ENCODE measurements around the gene STRIP2. TPM values are rescaled to one million over a fixed set of nuclear protein-coding genes. Genes with fewer than 3 reads are reported as not detected.

Gene STRIP2
- total RNA-seq, 4 donors from 2014 or later: 0.37 to 2.2 TPM; not detected in 2

GRCh38 chr7:129515381-129515780 is 81.1 kb downstream of the STRIP2 start:
- Histone ChIP-seq H3K9me3 (no peaks in the 10 kb centered on the region), H3K36me3 (no peaks in the 10 kb centered on the region), H3K4me1 (no peaks in the 10 kb centered on the region), H3K4me3 (no peak overlapping the region), H3K27ac (no peak overlapping the region), H3K27me3 (no peaks in the 10 kb centered on the region)
- intact Hi-C loops (cut with DNase I; ENCODE audit: low total_unique reads): no loop called here
- no peak for DNase-seq
- no peak for TF ChIP-seq POLR2A (IDR thresholded peaks at IDR 0.05)
- TF ChIP-seq, protein P1, sequence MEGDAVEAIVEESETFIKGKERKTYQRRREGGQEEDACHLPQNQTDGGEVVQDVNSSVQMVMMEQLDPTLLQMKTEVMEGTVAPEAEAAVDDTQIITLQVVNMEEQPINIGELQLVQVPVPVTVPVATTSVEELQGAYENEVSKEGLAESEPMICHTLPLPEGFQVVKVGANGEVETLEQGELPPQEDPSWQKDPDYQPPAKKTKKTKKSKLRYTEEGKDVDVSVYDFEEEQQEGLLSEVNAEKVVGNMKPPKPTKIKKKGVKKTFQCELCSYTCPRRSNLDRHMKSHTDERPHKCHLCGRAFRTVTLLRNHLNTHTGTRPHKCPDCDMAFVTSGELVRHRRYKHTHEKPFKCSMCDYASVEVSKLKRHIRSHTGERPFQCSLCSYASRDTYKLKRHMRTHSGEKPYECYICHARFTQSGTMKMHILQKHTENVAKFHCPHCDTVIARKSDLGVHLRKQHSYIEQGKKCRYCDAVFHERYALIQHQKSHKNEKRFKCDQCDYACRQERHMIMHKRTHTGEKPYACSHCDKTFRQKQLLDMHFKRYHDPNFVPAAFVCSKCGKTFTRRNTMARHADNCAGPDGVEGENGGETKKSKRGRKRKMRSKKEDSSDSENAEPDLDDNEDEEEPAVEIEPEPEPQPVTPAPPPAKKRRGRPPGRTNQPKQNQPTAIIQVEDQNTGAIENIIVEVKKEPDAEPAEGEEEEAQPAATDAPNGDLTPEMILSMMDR (IDR thresholded peaks at IDR 0.05): no peak

DNA sequence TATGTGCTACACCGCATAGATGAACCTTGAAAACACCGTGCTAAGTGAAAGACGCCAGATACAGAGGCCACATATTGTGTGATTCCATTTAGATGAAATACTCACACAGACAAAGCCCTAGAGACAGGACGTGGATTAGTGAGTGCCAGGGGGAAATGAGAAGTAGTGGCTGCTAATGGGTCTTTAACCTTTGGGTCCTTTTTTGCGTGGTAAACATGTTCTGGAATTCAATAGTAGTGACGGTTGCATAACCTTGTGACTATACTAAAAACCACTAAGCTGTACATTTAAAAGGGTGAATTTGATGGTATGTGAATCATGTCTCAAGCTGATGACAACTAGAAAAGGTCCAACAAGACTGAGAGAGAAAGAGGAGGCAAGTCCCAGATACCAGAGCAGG is 83.7 kb downstream of the STRIP2 start:
- TF ChIP-seq POLR2A (IDR thresholded peaks at IDR 0.05): no peak
- TF ChIP-seq, protein P1 (IDR thresholded peaks at IDR 0.05): no peak
- intact Hi-C loops (cut with DNase I; ENCODE audit: low total_unique reads): no loop called here
- no peak overlapping the region for H3K4me3 ChIP-seq
- H3K9me3 ChIP-seq: no peaks in the 10 kb centered on the region
- DNase-seq: no peak
- no peaks in the 10 kb centered on the region for H3K27me3 ChIP-seq
- H3K27ac ChIP-seq: no peak overlapping the region
- no peaks in the 10 kb centered on the region for H3K4me1 ChIP-seq
- H3K36me3 ChIP-seq: no peaks in the 10 kb centered on the region

- Histone ChIP-seq H3K27me3 (no peaks in the 10 kb centered on the region), H3K9me3 (no peaks in the 10 kb centered on the region), H3K4me3 (no peak overlapping the region), H3K4me1 (no peaks in the 10 kb centered on the region), H3K36me3 (no peaks in the 10 kb centered on the region), H3K27ac (no peak overlapping the region)
- intact Hi-C loops (cut with DNase I; ENCODE audit: low total_unique reads): no loop called here
- TF ChIP-seq, protein P1 (IDR thresholded peaks at IDR 0.05): no peak
- TF ChIP-seq POLR2A (IDR thresholded peaks at IDR 0.05): no peak
- DNase-seq: no peak
Observed at GRCh38 chr7:129519464-129519863, 85.2 kb downstream of the STRIP2 start.

DNA sequence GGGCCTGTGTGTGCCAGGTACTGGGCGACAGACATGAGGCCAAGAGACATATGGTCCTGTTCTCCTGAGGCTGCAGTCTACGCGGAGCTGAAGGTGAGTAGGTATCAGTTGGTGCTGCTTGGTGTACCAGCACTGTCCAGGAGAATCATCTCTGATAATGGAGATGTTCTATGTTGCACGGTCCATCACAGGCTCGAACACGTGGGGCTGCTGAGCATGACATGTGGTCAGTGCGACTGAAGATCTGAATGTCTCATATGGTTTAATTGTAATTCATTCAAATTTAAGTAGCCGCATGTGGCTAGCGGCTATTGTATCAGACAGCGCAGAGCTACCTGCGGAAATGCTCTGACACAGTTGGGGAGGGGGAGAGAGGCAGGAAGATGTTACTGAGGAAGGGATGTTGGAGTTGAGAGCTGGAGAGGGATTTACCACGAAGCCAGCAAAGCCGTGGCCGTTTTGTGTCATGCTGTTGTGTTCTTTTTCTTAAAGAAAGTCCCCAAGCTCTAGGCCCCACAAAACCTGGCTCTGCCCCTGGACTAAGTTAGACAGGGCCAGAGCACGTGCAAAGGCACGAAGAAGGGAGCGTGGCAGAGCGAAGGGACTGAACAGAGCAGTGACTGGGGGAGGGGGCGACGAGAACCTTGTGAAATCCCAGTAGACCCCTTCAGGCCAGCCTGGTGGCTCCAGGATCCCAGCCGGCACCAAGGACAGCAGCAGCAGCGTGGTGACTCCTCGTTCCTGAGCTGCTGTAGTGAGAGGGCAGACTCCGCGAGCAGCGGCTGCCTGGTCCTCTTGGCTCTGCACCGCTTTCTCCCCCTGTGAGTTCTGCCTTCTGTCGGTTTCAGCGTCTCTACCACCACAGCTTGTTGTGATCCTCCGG is 88.1 kb downstream of the STRIP2 start:
- intact Hi-C loops (cut with DNase I; ENCODE audit: low total_unique reads): no loop called here
- no peaks in the 10 kb centered on the region for H3K9me3 ChIP-seq
- no peaks in the 10 kb centered on the region for H3K27me3 ChIP-seq
- H3K27ac ChIP-seq: no peak overlapping the region
- DNase-seq: no peak
- TF ChIP-seq, protein P1 (IDR thresholded peaks at IDR 0.05): no peak
- TF ChIP-seq POLR2A (IDR thresholded peaks at IDR 0.05): no peak
- no peaks in the 10 kb centered on the region for H3K36me3 ChIP-seq
- no peaks in the 10 kb centered on the region for H3K4me1 ChIP-seq
- H3K4me3 ChIP-seq: no peak overlapping the region

DNA sequence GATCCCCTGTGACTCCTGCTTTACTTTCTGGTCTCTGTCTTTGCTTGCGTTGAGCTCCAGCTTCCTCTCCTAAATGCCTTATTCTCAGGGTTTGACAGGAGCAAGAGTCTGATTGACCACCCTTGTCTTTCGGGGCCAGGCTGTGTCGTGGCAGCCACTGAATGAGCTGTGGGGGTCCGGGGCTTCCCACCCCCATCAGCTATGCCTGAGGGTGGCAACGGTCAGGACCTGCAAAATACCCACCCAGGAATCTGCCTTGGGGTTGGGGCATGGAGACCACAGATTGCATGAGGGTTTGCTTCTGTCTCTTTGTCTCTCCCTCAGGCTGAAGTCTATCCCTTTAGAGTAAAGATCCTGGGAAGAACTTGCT is 88.7 kb downstream of the STRIP2 start:
- no peaks in the 10 kb centered on the region for H3K4me1 ChIP-seq
- no peaks in the 10 kb centered on the region for H3K27me3 ChIP-seq
- intact Hi-C loops (cut with DNase I; ENCODE audit: low total_unique reads): no loop called here
- H3K9me3 ChIP-seq: no peaks in the 10 kb centered on the region
- no peak for TF ChIP-seq POLR2A (IDR thresholded peaks at IDR 0.05)
- TF ChIP-seq, protein P1 (IDR thresholded peaks at IDR 0.05): no peak
- no peak overlapping the region for H3K27ac ChIP-seq
- no peak overlapping the region for H3K4me3 ChIP-seq
- no peak for DNase-seq
- no peaks in the 10 kb centered on the region for H3K36me3 ChIP-seq
